ENCODE measurements around the gene EXOSC3.
A peak's percentile ranks its signal among the peaks of the same experiment; 100 is the strongest.
"Not testable (repeated sequence)": the region's sequence is repeated elsewhere in the genome, so short reads cannot be mapped to it uniquely, and the experiment has no call there.

The EXOSC3 gene

GRCh38 chr9:37784616-37785483 is at the start of gene EXOSC3:
EXOSC3 (minus strand) TSS chr9:37785064; CDS start chr9:37785044, 20 bp downstream.
- peak; percentile 94 for DNase-seq (ENCODE audit: low spot score)

- no peak for DNase-seq (ENCODE audit: low spot score)
These were observed 42.8 kb upstream of the EXOSC3 start for GRCh38 chr9:37827483-37828165.

GRCh38 chr9:37825174-37825573 is 40.3 kb upstream of the EXOSC3 start:
- DNase-seq (ENCODE audit: low spot score), result not testable (repeated sequence)

- no peak for DNase-seq (ENCODE audit: low spot score)
These were observed 35.3 kb upstream of the EXOSC3 start for GRCh38 chr9:37820142-37820541.

- DNase-seq (ENCODE audit: low spot score), result no peak
These were observed 34.0 kb upstream of the EXOSC3 start for GRCh38 chr9:37818849-37819248.

GRCh38 chr9:37812773-37813379 is 28.0 kb upstream of the EXOSC3 start:
- no peak for DNase-seq (ENCODE audit: low spot score)

- no peak for DNase-seq (ENCODE audit: low spot score)
These were observed 27.1 kb upstream of the EXOSC3 start for GRCh38 chr9:37811906-37812476.

- not testable (repeated sequence) for DNase-seq (ENCODE audit: low spot score)
These were observed 24.8 kb upstream of the EXOSC3 start for GRCh38 chr9:37809676-37810075.

- no peak for DNase-seq (ENCODE audit: low spot score)
These were observed 21.4 kb upstream of the EXOSC3 start for GRCh38 chr9:37806271-37806670.

GRCh38 chr9:37801959-37802711 is 17.3 kb upstream of the EXOSC3 start:
- DNase-seq (ENCODE audit: low spot score), result no peak

GRCh38 chr9:37801287-37801850 is 16.5 kb upstream of the EXOSC3 start:
- no peak for DNase-seq (ENCODE audit: low spot score)

- peak; percentile 79 for DNase-seq (ENCODE audit: low spot score)
These were observed 15.9 kb upstream of the EXOSC3 start, which contains the start of gene DCAF10 for GRCh38 chr9:37800631-37801286. DCAF10 (plus strand) TSS chr9:37800797; CDS start chr9:37800867, 70 bp downstream.

GRCh38 chr9:37798677-37799076 is 13.8 kb upstream of the EXOSC3 start:
- no peak for DNase-seq (ENCODE audit: low spot score)

GRCh38 chr9:37796232-37796631 is 11.4 kb upstream of the EXOSC3 start:
- no peak for DNase-seq (ENCODE audit: low spot score)

- DNase-seq (ENCODE audit: low spot score), result no peak
These were observed 7.3 kb upstream of the EXOSC3 start for GRCh38 chr9:37792122-37792521.

- no peak for DNase-seq (ENCODE audit: low spot score)
These were observed 5.2 kb upstream of the EXOSC3 start for GRCh38 chr9:37790096-37790495.

- DNase-seq (ENCODE audit: low spot score), result no peak
These were observed 3.5 kb upstream of the EXOSC3 start for GRCh38 chr9:37788332-37788731.

- DNase-seq (ENCODE audit: low spot score), result no peak
These were observed 2.2 kb upstream of the EXOSC3 start for GRCh38 chr9:37787059-37787458.

- no peak for DNase-seq (ENCODE audit: low spot score)
These were observed 611 bp downstream of the EXOSC3 start for GRCh38 chr9:37784291-37784615.

- no peak for DNase-seq (ENCODE audit: low spot score)
These were observed 6.3 kb downstream of the EXOSC3 start for GRCh38 chr9:37778534-37778933.

- no peak for DNase-seq (ENCODE audit: low spot score)
These were observed 8.5 kb downstream of the EXOSC3 start for GRCh38 chr9:37776328-37776727.
